Esophagus squamous epithelium (tissue), 4 donors: ENCODE measurements around the gene CHRM1.

Experiments
- POLR2A ChIP-seq, 4 donors: fragments of 450-650 bp; IDR thresholded peaks; one replicate each; pipeline ENCODE4 v1.6.1; 2017; ENCODE audit warnings: antibody characterized with exemption in 4 of 4, mild to moderate bottlenecking in 4 of 4, moderate library complexity in 3 of 4
- TF ChIP-seq, protein P1 (sequence below), 6 experiments: fragments of 450-650 bp in 4 of 6; fragments of 200-600 bp in 2 of 6; sonication (generic) in 2 of 6; IDR thresholded peaks; one replicate each; pipeline ENCODE4 v1.5.1; 2016 to 2019; ENCODE audit warnings: antibody characterized with exemption in 6 of 6, mild to moderate bottlenecking in 4 of 6, moderate library complexity in 4 of 6

DNA sequence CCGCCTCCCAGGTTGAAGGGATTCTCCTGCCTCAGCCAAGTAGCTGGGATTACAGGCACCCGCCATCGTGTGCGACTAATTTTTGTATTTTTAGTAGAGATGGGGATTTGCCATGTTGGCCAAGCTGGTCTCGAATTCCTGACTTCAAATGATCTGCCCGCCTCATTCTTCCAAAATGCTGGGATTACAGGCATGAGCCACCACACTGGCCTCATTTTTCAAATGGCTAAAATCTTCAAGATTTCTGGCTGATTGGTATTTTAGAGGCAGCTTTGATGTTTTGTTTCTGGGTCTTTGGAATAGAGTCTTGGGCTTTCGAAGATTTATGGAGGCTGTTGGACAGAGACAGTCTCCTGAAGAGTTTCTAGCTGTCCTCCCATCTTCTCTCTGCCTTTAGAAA, 46.3 kb downstream of the CHRM1 start:
- TF ChIP-seq, protein P1, sequence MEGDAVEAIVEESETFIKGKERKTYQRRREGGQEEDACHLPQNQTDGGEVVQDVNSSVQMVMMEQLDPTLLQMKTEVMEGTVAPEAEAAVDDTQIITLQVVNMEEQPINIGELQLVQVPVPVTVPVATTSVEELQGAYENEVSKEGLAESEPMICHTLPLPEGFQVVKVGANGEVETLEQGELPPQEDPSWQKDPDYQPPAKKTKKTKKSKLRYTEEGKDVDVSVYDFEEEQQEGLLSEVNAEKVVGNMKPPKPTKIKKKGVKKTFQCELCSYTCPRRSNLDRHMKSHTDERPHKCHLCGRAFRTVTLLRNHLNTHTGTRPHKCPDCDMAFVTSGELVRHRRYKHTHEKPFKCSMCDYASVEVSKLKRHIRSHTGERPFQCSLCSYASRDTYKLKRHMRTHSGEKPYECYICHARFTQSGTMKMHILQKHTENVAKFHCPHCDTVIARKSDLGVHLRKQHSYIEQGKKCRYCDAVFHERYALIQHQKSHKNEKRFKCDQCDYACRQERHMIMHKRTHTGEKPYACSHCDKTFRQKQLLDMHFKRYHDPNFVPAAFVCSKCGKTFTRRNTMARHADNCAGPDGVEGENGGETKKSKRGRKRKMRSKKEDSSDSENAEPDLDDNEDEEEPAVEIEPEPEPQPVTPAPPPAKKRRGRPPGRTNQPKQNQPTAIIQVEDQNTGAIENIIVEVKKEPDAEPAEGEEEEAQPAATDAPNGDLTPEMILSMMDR (IDR thresholded peaks at IDR 0.05): no peak
- TF ChIP-seq POLR2A (IDR thresholded peaks at IDR 0.05): no peak
